22Rv1 (cell line): ENCODE data around the gene CRB3.

ENCODE experiments used
- ZFX ChIP-seq: fragments of 450-650 bp; IDR thresholded peaks from 2 replicates; pipeline ENCODE4 v1.6.1; 2017; ENCODE audit warnings: antibody characterized with exemption, borderline replicate concordance
- TF ChIP-seq, protein P1 (sequence below): fragments of 450-650 bp; IDR thresholded peaks from 2 replicates; pipeline ENCODE4 v1.5.1; 2017; ENCODE audit warnings: mild to moderate bottlenecking

DNA sequence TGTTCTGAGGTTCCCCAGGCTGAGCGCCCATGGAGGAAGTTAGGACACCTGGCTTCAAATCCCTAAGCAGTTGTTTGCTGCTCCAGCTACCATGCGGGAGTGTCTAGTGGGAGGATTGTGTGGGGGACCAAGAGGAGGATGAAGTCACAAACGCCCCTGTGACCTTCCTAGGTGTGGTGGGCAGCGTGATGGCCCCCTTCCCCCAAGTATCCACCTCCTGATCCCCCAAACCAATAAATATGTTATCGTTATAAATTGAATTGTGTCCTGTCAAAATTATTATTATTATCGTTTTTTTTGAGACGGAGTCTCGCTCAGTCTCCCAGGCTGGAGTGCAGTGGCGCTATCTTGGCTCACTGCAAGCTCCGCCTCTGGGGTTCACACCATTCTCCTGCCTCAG is 30.4 kb upstream of the CRB3 start, which contains the start of gene SLC25A41:
- TF ChIP-seq, protein P1, sequence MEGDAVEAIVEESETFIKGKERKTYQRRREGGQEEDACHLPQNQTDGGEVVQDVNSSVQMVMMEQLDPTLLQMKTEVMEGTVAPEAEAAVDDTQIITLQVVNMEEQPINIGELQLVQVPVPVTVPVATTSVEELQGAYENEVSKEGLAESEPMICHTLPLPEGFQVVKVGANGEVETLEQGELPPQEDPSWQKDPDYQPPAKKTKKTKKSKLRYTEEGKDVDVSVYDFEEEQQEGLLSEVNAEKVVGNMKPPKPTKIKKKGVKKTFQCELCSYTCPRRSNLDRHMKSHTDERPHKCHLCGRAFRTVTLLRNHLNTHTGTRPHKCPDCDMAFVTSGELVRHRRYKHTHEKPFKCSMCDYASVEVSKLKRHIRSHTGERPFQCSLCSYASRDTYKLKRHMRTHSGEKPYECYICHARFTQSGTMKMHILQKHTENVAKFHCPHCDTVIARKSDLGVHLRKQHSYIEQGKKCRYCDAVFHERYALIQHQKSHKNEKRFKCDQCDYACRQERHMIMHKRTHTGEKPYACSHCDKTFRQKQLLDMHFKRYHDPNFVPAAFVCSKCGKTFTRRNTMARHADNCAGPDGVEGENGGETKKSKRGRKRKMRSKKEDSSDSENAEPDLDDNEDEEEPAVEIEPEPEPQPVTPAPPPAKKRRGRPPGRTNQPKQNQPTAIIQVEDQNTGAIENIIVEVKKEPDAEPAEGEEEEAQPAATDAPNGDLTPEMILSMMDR, result no peak
- TF ChIP-seq ZFX, result no peak
